GM08714 (cell line): ENCODE measurements around the gene CHRDL2.

Experiments used
- H3K4me3 ChIP-seq: fragments of 200-500 bp; sonication (Bioruptor generic); 2 replicates; pipeline ENCODE4 v1.5.1; 2014; ENCODE audit warnings: mild to moderate bottlenecking, low read length, inconsistent platforms
- ZNF274 ChIP-seq: IDR thresholded peaks from 2 replicates; pipeline ENCODE4 v1.6.1; 2012; ENCODE audit warnings: mild to moderate bottlenecking, low read depth, low read length

CHRDL2 gene

GRCh38 chr11:74735365-74735928 lies 4.2 kb upstream of the CHRDL2 start:
- no peak for TF ChIP-seq ZNF274
- no peak overlapping the region for H3K4me3 ChIP-seq

- no peak overlapping the region for H3K4me3 ChIP-seq
- no peak for TF ChIP-seq ZNF274
Measured at GRCh38 chr11:74734559-74734925, 3.3 kb upstream of the CHRDL2 start.

- H3K4me3 ChIP-seq: no peak overlapping the region
- TF ChIP-seq ZNF274: no peak
Measured at GRCh38 chr11:74730571-74731260, 510 bp downstream of the CHRDL2 start.

GRCh38 chr11:74729397-74729796 lies 1.8 kb downstream of the CHRDL2 start:
- H3K4me3 ChIP-seq: no peak overlapping the region
- no peak for TF ChIP-seq ZNF274

- TF ChIP-seq ZNF274: no peak
Measured at GRCh38 chr11:74726547-74727182, 4.6 kb downstream of the CHRDL2 start.

GRCh38 chr11:74725701-74726100 lies 5.5 kb downstream of the CHRDL2 start:
- H3K4me3 ChIP-seq: no peak overlapping the region

More at GRCh38 chr11:74726547-74727182, 4.6 kb downstream of the CHRDL2 start:
- H3K4me3 ChIP-seq: no peak overlapping the region

GRCh38 chr11:74723511-74723910 lies 7.7 kb downstream of the CHRDL2 start:
- TF ChIP-seq ZNF274: no peak
- no peak overlapping the region for H3K4me3 ChIP-seq

More at GRCh38 chr11:74725701-74726100, 5.5 kb downstream of the CHRDL2 start:
- no peak for TF ChIP-seq ZNF274

- no peak overlapping the region for H3K4me3 ChIP-seq
- no peak for TF ChIP-seq ZNF274
Measured at GRCh38 chr11:74721479-74721835, 9.8 kb downstream of the CHRDL2 start.

GRCh38 chr11:74720596-74721478 lies 10.4 kb downstream of the CHRDL2 start:
- no peak for TF ChIP-seq ZNF274
- H3K4me3 ChIP-seq: no peak overlapping the region

- H3K4me3 ChIP-seq: no peak overlapping the region
- TF ChIP-seq ZNF274: no peak
Measured at GRCh38 chr11:74719011-74719410, 12.2 kb downstream of the CHRDL2 start.

- H3K4me3 ChIP-seq: no peak overlapping the region
- no peak for TF ChIP-seq ZNF274
Measured at GRCh38 chr11:74717221-74717969, 13.8 kb downstream of the CHRDL2 start.

GRCh38 chr11:74714904-74715303 lies 16.3 kb downstream of the CHRDL2 start:
- no peak overlapping the region for H3K4me3 ChIP-seq
- no peak for TF ChIP-seq ZNF274

- no peak overlapping the region for H3K4me3 ChIP-seq
- no peak for TF ChIP-seq ZNF274
Measured at GRCh38 chr11:74713686-74714085, 17.5 kb downstream of the CHRDL2 start.

- no peak overlapping the region for H3K4me3 ChIP-seq
- no peak for TF ChIP-seq ZNF274
Measured at GRCh38 chr11:74710281-74710938, 20.8 kb downstream of the CHRDL2 start.
